ENCODE results near the gene NCOA5.

GRCh38 chr20:46073443-46073842 is 16.3 kb downstream of the NCOA5 start:
- TF ChIP-seq, protein P1, sequence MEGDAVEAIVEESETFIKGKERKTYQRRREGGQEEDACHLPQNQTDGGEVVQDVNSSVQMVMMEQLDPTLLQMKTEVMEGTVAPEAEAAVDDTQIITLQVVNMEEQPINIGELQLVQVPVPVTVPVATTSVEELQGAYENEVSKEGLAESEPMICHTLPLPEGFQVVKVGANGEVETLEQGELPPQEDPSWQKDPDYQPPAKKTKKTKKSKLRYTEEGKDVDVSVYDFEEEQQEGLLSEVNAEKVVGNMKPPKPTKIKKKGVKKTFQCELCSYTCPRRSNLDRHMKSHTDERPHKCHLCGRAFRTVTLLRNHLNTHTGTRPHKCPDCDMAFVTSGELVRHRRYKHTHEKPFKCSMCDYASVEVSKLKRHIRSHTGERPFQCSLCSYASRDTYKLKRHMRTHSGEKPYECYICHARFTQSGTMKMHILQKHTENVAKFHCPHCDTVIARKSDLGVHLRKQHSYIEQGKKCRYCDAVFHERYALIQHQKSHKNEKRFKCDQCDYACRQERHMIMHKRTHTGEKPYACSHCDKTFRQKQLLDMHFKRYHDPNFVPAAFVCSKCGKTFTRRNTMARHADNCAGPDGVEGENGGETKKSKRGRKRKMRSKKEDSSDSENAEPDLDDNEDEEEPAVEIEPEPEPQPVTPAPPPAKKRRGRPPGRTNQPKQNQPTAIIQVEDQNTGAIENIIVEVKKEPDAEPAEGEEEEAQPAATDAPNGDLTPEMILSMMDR (IDR thresholded peaks at IDR 0.05): no peak
- no peak for TF ChIP-seq ZFX (IDR thresholded peaks at IDR 0.05; ENCODE audit: borderline replicate concordance)
